Measurements from ENCODE around the gene SPEG.

- no peak for TF ChIP-seq EZH2phosphoT487 (IDR thresholded peaks at IDR 0.05; ENCODE audit: borderline replicate concordance)
- TF ChIP-seq CTCF (IDR thresholded peaks at IDR 0.05 in 2 of 3, conservative IDR thresholded peaks at IDR 0.05 in 1 of 3; ENCODE audit: borderline replicate concordance in 1 of 3, insufficient read depth in 1 of 3, low read depth in 2 of 3, low read length in 2 of 3): no peak
- TF ChIP-seq TCF7L2 (IDR thresholded peaks at IDR 0.05; ENCODE audit: borderline replicate concordance, extremely low read depth, insufficient read depth, insufficient read length): no peak
- TF ChIP-seq CEBPB (IDR thresholded peaks at IDR 0.05; ENCODE audit: low read depth): no peak
- TF ChIP-seq YY1 (IDR thresholded peaks at IDR 0.05; ENCODE audit: extremely low read depth, insufficient replicate concordance, low read depth, low read length): no peak
- no peak for TF ChIP-seq POLR2AphosphoS5 (IDR thresholded peaks at IDR 0.05; ENCODE audit: low read depth, low read length)
- TF ChIP-seq EZH2 (IDR thresholded peaks at IDR 0.05): no peak
These were observed 37.7 kb upstream of the SPEG start for GRCh38 chr2:219396863-219397457.
